Measurements from ENCODE around the gene PRSS56. TPM values are rescaled to one million over a fixed set of nuclear protein-coding genes. Genes with fewer than 3 reads are reported as not detected.

The PRSS56 gene
- total RNA-seq, result not detected in 2 replicates
- long read RNA-seq, result 0 reads

- no peak for DNase-seq (ENCODE audit: extremely low spot score, unreplicated experiment)
- Mint-ChIP-seq H3K9me3 (ENCODE audit: unreplicated experiment) (no peaks in the 10 kb centered on the region), H3K4me1 (ENCODE audit: unreplicated experiment) (peaks cover 4% of the 10 kb centered on the region), H3K27me3 (ENCODE audit: unreplicated experiment) (peaks cover 45% of the 10 kb centered on the region), H3K4me3 (ENCODE audit: unreplicated experiment) (no peak within 1 kb of the TSS), H3K27ac (ENCODE audit: unreplicated experiment) (no peak within 1 kb of the TSS), H3K36me3 (ENCODE audit: unreplicated experiment) (peaks cover 2% of the 10 kb centered on the region)
- no peak for TF ChIP-seq CTCF (IDR thresholded peaks at IDR 0.05)
Measured at GRCh38 chr2:232519581-232520438, at the start of gene PRSS56. TSS of gene PRSS56 (plus strand) at chr2:232520388. CDS start at chr2:232520599, 211 bp downstream.

GRCh38 chr2:232473467-232473890 is 46.7 kb upstream of the PRSS56 start:
- TF ChIP-seq CTCF (IDR thresholded peaks at IDR 0.05), result no peak
- Mint-ChIP-seq H3K27ac (ENCODE audit: unreplicated experiment) (no peak overlapping the region), H3K4me1 (ENCODE audit: unreplicated experiment) (no peaks in the 10 kb centered on the region), H3K9me3 (ENCODE audit: unreplicated experiment) (peaks cover 16% of the 10 kb centered on the region), H3K36me3 (ENCODE audit: unreplicated experiment) (peaks cover 6% of the 10 kb centered on the region), H3K4me3 (ENCODE audit: unreplicated experiment) (no peak overlapping the region), H3K27me3 (ENCODE audit: unreplicated experiment) (peaks cover 63% of the 10 kb centered on the region)
- no peak for DNase-seq (ENCODE audit: extremely low spot score, unreplicated experiment)

GRCh38 chr2:232476045-232476444 is 44.1 kb upstream of the PRSS56 start:
- Mint-ChIP-seq H3K4me1 (ENCODE audit: unreplicated experiment) (no peaks in the 10 kb centered on the region), H3K9me3 (ENCODE audit: unreplicated experiment) (peaks cover 16% of the 10 kb centered on the region), H3K27me3 (ENCODE audit: unreplicated experiment) (peaks cover 48% of the 10 kb centered on the region), H3K4me3 (ENCODE audit: unreplicated experiment) (no peak overlapping the region), H3K36me3 (ENCODE audit: unreplicated experiment) (peaks cover 6% of the 10 kb centered on the region), H3K27ac (ENCODE audit: unreplicated experiment) (no peak overlapping the region)
- DNase-seq (ENCODE audit: extremely low spot score, unreplicated experiment), result no peak
- no peak for TF ChIP-seq CTCF (IDR thresholded peaks at IDR 0.05)

GRCh38 chr2:232476791-232477190 is 43.4 kb upstream of the PRSS56 start:
- Mint-ChIP-seq H3K27me3 (ENCODE audit: unreplicated experiment) (peaks cover 42% of the 10 kb centered on the region), H3K4me1 (ENCODE audit: unreplicated experiment) (no peaks in the 10 kb centered on the region), H3K36me3 (ENCODE audit: unreplicated experiment) (peaks cover 6% of the 10 kb centered on the region), H3K4me3 (ENCODE audit: unreplicated experiment) (no peak overlapping the region), H3K27ac (ENCODE audit: unreplicated experiment) (no peak overlapping the region), H3K9me3 (ENCODE audit: unreplicated experiment) (peaks cover 13% of the 10 kb centered on the region)
- TF ChIP-seq CTCF (IDR thresholded peaks at IDR 0.05), result no peak
- no peak for DNase-seq (ENCODE audit: extremely low spot score, unreplicated experiment)

- TF ChIP-seq CTCF (IDR thresholded peaks at IDR 0.05), result no peak
- no peaks in the 10 kb centered on the region for H3K4me1 Mint-ChIP-seq (ENCODE audit: unreplicated experiment)
- H3K27ac Mint-ChIP-seq (ENCODE audit: unreplicated experiment), result no peak overlapping the region
- peaks cover 37% of the 10 kb centered on the region for H3K27me3 Mint-ChIP-seq (ENCODE audit: unreplicated experiment)
- DNase-seq (ENCODE audit: extremely low spot score, unreplicated experiment), result no peak
- no peaks in the 10 kb centered on the region for H3K36me3 Mint-ChIP-seq (ENCODE audit: unreplicated experiment)
- H3K4me3 Mint-ChIP-seq (ENCODE audit: unreplicated experiment), result no peak overlapping the region
- H3K9me3 Mint-ChIP-seq (ENCODE audit: unreplicated experiment), result peaks cover 1% of the 10 kb centered on the region
Measured at GRCh38 chr2:232477751-232478510, 42.3 kb upstream of the PRSS56 start.

Data from osteocyte (in vitro differentiated cells).